T-cell (primary cell): ENCODE measurements around the gene CYTH2. TPM values are rescaled to one million over a fixed set of nuclear protein-coding genes. Genes with fewer than 3 reads are reported as not detected.

Experiments
- ATAC-seq, 4 experiments: fragments of 200-7000 bp in 3 of 4; fragments of 150-1000 bp in 1 of 4; cut with Tn5 transposase; replicated peaks in 1 of 4; 1 replicate in 3 of 4; 2 replicates in 1 of 4; pipeline ENCODE4 v1.10.0; 2021; ENCODE audit warnings: moderate library complexity in 3 of 4, mild to moderate bottlenecking in 2 of 4, moderate number of reproducible peaks in 1 of 4
- CTCF ChIA-PET, 2 donors: fragments of 300-600 bp; sonication (Branson Sonifier 250); formaldehyde crosslinking; loops; one replicate each; lab custom pipeline; 2022; ENCODE audit warnings: antibody characterized with exemption in 2 of 2; lab: Charles Lee
- POLR2A ChIA-PET, 2 donors: fragments of 300-600 bp; sonication (Branson Sonifier 250); formaldehyde crosslinking; loops; one replicate each; lab custom pipeline; 2022; ENCODE audit warnings: antibody characterized with exemption in 2 of 2; lab: Charles Lee
- DNase-seq, 35 experiments: peaks; one replicate each; pipeline versions ENCODE4 v3.0.0 to v3.0.0-alpha.2; 2013 to 2023
- H3K27ac ChIP-seq: one replicate; pipeline ENCODE4 v1.5.1; 2013; ENCODE audit warnings: low read length
- H3K27me3 ChIP-seq, 2 experiments: replicated peaks in 1 of 2; 1 replicate in 1 of 2; 2 replicates in 1 of 2; pipeline versions ENCODE4 v1.6.1 to v1.7.0; 2013; ENCODE audit warnings: low read length in 1 of 2, mixed read lengths in 1 of 2; ENCODE audit not compliant: control insufficient read depth in 2 of 2, insufficient read depth in 2 of 2; ENCODE audit errors: extremely low read depth in 1 of 2
- H3K36me3 ChIP-seq, 2 donors: 1 replicate in 1 of 2; 2 replicates in 1 of 2; pipeline versions ENCODE4 v1.6.1 to v1.7.0; 2013; ENCODE audit warnings: low read length in 1 of 2; ENCODE audit not compliant: control insufficient read depth in 2 of 2, insufficient read depth in 1 of 2; ENCODE audit errors: extremely low read depth in 1 of 2
- H3K4me1 ChIP-seq, 2 experiments: 1 replicate in 1 of 2; 2 replicates in 1 of 2; pipeline versions ENCODE4 v1.6.1 to v1.7.0; 2013; ENCODE audit warnings: low read length in 2 of 2, mixed read lengths in 1 of 2; ENCODE audit not compliant: insufficient read depth in 2 of 2, control insufficient read depth in 1 of 2; ENCODE audit errors: extremely low read depth in 1 of 2
- H3K4me3 ChIP-seq, 2 donors: 1 replicate in 1 of 2; 2 replicates in 1 of 2; pipeline versions ENCODE4 v1.5.1 to v1.7.0; 2013; ENCODE audit warnings: mild to moderate bottlenecking in 2 of 2, low read length in 1 of 2, moderate library complexity in 1 of 2; ENCODE audit not compliant: control insufficient read depth in 1 of 2; ENCODE audit errors: extremely low read depth in 1 of 2
- H3K9me3 ChIP-seq: 2 replicates; pipeline ENCODE4 v1.7.0; 2013
- H3K27ac Mint-ChIP-seq, 2 donors: one replicate each; pipeline ENCODE4 v1.8.0; 2020 to 2021; ENCODE audit warnings: mild to moderate bottlenecking in 2 of 2, mixed read lengths in 2 of 2
- H3K27me3 Mint-ChIP-seq, 2 donors: one replicate each; pipeline ENCODE4 v1.8.0; 2021 to 2022; ENCODE audit warnings: mixed read lengths in 2 of 2
- H3K36me3 Mint-ChIP-seq: one replicate; pipeline ENCODE4 v1.8.0; 2021; ENCODE audit warnings: mixed read lengths
- H3K4me1 Mint-ChIP-seq, 3 donors: one replicate each; pipeline ENCODE4 v1.8.0; 2020 to 2022; ENCODE audit warnings: mixed read lengths in 3 of 3, mild to moderate bottlenecking in 1 of 3
- H3K4me3 Mint-ChIP-seq, 3 donors: one replicate each; pipeline ENCODE4 v1.8.0; 2020 to 2022; ENCODE audit warnings: mild to moderate bottlenecking in 3 of 3, mixed read lengths in 3 of 3, moderate library complexity in 3 of 3
- H3K9me3 Mint-ChIP-seq, 3 donors: one replicate each; pipeline ENCODE4 v1.8.0; 2020 to 2022; ENCODE audit warnings: mixed read lengths in 3 of 3
- WGBS: methylation state at CpG from one replicate; pipeline ENCODE4 v1.1.5; 2013; ENCODE audit warnings: missing lambda C conversion rate; ENCODE audit not compliant: insufficient coverage; 5-methylcytosine and 5-hydroxymethylcytosine counted together
- total RNA-seq, 35 experiments: library from RNA in 6 of 35; stranded (reverse) in 6 of 35; fragments of 120-200 nt in 1 of 35; gene quantifications; one replicate each; pipeline versions ENCODE4 v1.2.1 to v1.2.4 and lab custom pipeline; 2013 to 2026

CYTH2 gene
- total RNA-seq, 5 donors from 2014 or later (not counting 1 experiment from before 2014, with no cell fraction given): 37.8 to 81.5 (median 70.6) TPM

DNA sequence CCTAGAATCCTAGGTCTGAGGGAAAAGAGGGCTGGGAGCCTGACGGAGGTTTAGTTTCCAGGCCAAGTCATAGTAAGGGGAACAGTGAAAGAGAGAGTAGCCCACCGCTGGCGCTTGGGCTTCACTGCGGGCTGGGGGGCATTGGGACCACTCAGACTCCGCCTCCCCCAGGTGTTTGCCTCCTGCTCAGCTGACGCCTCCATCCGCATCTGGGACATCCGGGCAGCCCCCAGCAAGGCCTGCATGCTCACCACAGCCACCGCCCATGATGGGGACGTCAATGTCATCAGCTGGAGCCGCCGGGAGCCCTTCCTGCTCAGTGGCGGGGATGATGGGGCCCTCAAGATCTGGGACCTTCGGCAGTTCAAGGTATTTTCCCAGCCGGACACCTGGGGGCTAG, 18.3 kb upstream of the CYTH2 start:
- POLR2A ChIA-PET: no interaction called here
- CTCF ChIA-PET: no interaction called here
- DNase-seq (no peak), ATAC-seq (no peak)
- Histone ChIP-seq H3K9me3 (no peaks in the 10 kb centered on the region), H3K36me3 (peaks cover 24 to 77% of the 10 kb centered on the region in 2 donors), H3K4me1 (peaks cover 5 to 12% of the 10 kb centered on the region in 2 experiments), H3K27ac (no peak overlapping the region), H3K27me3 (no peaks in the 10 kb centered on the region), H3K4me3 (no peak overlapping the region)
- whole genome bisulfite sequencing: 93% methylated on average over 12 of the region's 15 CpGs
- peaks cover 33% of the 10 kb centered on the region for H3K36me3 Mint-ChIP-seq
- no peak overlapping the region for H3K27ac Mint-ChIP-seq
- no peaks in the 10 kb centered on the region for H3K9me3 Mint-ChIP-seq
- no peaks in the 10 kb centered on the region for H3K27me3 Mint-ChIP-seq
- H3K4me1 Mint-ChIP-seq: peaks cover 25 to 26% (median 26%) of the 10 kb centered on the region in 3 donors
- no peak overlapping the region for H3K4me3 Mint-ChIP-seq

DNA sequence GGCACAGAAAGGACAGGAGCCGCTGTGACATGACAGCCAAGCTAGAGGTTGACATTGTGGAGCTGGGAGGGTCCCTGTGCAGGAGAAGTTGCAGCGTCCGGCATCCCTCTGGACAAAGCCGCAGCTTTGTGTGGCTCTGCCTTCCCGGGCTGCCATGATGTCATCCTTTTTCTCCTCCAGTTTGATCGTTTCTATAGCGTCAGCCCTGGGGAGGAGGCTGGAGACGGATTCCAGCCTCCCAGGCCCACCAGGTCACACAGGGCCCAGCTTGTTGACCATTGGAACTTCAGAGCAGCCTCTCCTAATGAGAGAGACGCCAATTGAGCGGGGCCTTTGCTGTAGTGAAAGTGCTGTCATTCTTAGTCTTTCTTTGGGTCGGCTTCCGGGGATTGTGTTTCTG, 17.5 kb upstream of the CYTH2 start:
- H3K36me3 Mint-ChIP-seq: peaks cover 33% of the 10 kb centered on the region
- H3K27me3 ChIP-seq: no peaks in the 10 kb centered on the region
- H3K4me1 ChIP-seq: peaks cover under 1 to 6% of the 10 kb centered on the region in 2 experiments
- peaks cover 18 to 22% (median 18%) of the 10 kb centered on the region in 3 donors for H3K4me1 Mint-ChIP-seq
- POLR2A ChIA-PET: no interaction called here
- H3K27ac ChIP-seq: no peak overlapping the region
- no peak overlapping the region for H3K4me3 Mint-ChIP-seq
- H3K4me3 ChIP-seq: no peak overlapping the region
- peaks cover 28 to 80% of the 10 kb centered on the region in 2 donors for H3K36me3 ChIP-seq
- H3K9me3 ChIP-seq: no peaks in the 10 kb centered on the region
- H3K27ac Mint-ChIP-seq: no peak overlapping the region
- H3K9me3 Mint-ChIP-seq: no peaks in the 10 kb centered on the region
- DNase-seq (no peak), ATAC-seq (no peak)
- 92% methylated on average over 6 of the region's 12 CpGs for whole genome bisulfite sequencing
- CTCF ChIA-PET: no interaction called here
- H3K27me3 Mint-ChIP-seq: no peaks in the 10 kb centered on the region

GRCh38 chr19:48452289-48453190, 16.6 kb upstream of the CYTH2 start:
- no peak for DNase-seq
- H3K9me3 ChIP-seq: no peaks in the 10 kb centered on the region
- Mint-ChIP-seq H3K27me3 (no peaks in the 10 kb centered on the region), H3K4me1 (peaks cover 15 to 17% (median 16%) of the 10 kb centered on the region in 3 donors), H3K4me3 (no peak overlapping the region), H3K36me3 (peaks cover 33% of the 10 kb centered on the region), H3K27ac (no peak overlapping the region), H3K9me3 (no peaks in the 10 kb centered on the region)
- no peak overlapping the region for H3K4me3 ChIP-seq
- no peak overlapping the region for H3K27ac ChIP-seq
- CTCF ChIA-PET: no interaction called here
- peak in 1 of 4 experiments; percentile 17 for ATAC-seq
- POLR2A ChIA-PET: no interaction called here
- H3K36me3 ChIP-seq: peaks cover 28 to 79% of the 10 kb centered on the region in 2 donors
- no peaks in the 10 kb centered on the region for H3K27me3 ChIP-seq
- WGBS: 95% methylated on average over 31 of the region's 33 CpGs
- peaks cover 0 to 4% of the 10 kb centered on the region in 2 experiments for H3K4me1 ChIP-seq

- Mint-ChIP-seq H3K4me3 (no peak overlapping the region), H3K27me3 (no peaks in the 10 kb centered on the region), H3K9me3 (no peaks in the 10 kb centered on the region), H3K4me1 (peaks cover 4 to 9% (median 5%) of the 10 kb centered on the region in 3 donors), H3K36me3 (peaks cover 19% of the 10 kb centered on the region), H3K27ac (no peak overlapping the region)
- POLR2A ChIA-PET: no interaction called here
- CTCF ChIA-PET: no interaction called here
- Histone ChIP-seq H3K4me3 (no peak overlapping the region), H3K27ac (no peak overlapping the region), H3K36me3 (peaks cover 24 to 64% of the 10 kb centered on the region in 2 donors), H3K9me3 (no peaks in the 10 kb centered on the region), H3K27me3 (no peaks in the 10 kb centered on the region), H3K4me1 (peaks cover 0 to 4% of the 10 kb centered on the region in 2 experiments)
- ATAC-seq (no peak), DNase-seq (no peak)
- 94% methylated on average over 15 of the region's 22 CpGs for WGBS
These were observed 14.9 kb upstream of the CYTH2 start for GRCh38 chr19:48454150-48454730.

GRCh38 chr19:48455171-48455907, 13.8 kb upstream of the CYTH2 start, which contains the start of gene KCNJ14:
Gene KCNJ14, plus strand, starts transcription at chr19:48455574. Its CDS starts 6,151 bp downstream, at chr19:48461725.
- DNase-seq (no peak), ATAC-seq (no peak)
- Mint-ChIP-seq H3K36me3 (peaks cover 15% of the 10 kb centered on the region), H3K4me3 (no peak within 1 kb of the TSS), H3K27ac (peak within 1 kb of the TSS in 1 of 2 donors; percentile 19), H3K27me3 (no peaks in the 10 kb centered on the region), H3K9me3 (no peaks in the 10 kb centered on the region), H3K4me1 (peaks cover 4 to 9% (median 5%) of the 10 kb centered on the region in 3 donors)
- H3K4me3 ChIP-seq: no peak within 1 kb of the TSS
- POLR2A ChIA-PET: no interaction called here
- CTCF ChIA-PET: interaction anchor here in 1 of 2 donors (0.5 kb wide), 1 partner anchor 166 kb away, joined by 5 read pairs; no protein-coding TSS in a partner anchor
- H3K4me1 ChIP-seq: peaks cover 0 to 4% of the 10 kb centered on the region in 2 experiments
- 95% methylated on average over 10 of the region's 16 CpGs for WGBS
- no peaks in the 10 kb centered on the region for H3K27me3 ChIP-seq
- no peak within 1 kb of the TSS for H3K27ac ChIP-seq
- no peaks in the 10 kb centered on the region for H3K9me3 ChIP-seq
- H3K36me3 ChIP-seq: peaks cover 24 to 53% of the 10 kb centered on the region in 2 donors
